GM23338 (cell line): ENCODE measurements around the gene OR2B6. TPM values are rescaled to one million over a fixed set of nuclear protein-coding genes. Genes with fewer than 3 reads are reported as not detected.

ENCODE experiments used
- ATAC-seq: fragments of 200-7000 bp; cut with Tn5 transposase; 3 replicates; pipeline ENCODE4 v1.9.1; 2020
- DNase-seq: peaks from one replicate; pipeline ENCODE4 v3.0.0-alpha.2; 2015; ENCODE audit warnings: low spot score
- H2AFZ ChIP-seq: fragments of 200-600 bp; sonication (generic); 2 replicates; pipeline ENCODE4 v1.8.0; 2016; ENCODE audit warnings: antibody characterized with exemption, mild to moderate bottlenecking, moderate library complexity
- H3F3A ChIP-seq: fragments of 200-600 bp; sonication (generic); replicated peaks from 2 replicates; pipeline ENCODE4 v1.8.0; 2017; ENCODE audit warnings: antibody characterized with exemption, mixed run types, low read depth
- H3K27ac ChIP-seq: fragments of 200-600 bp; sonication (generic); 2 replicates; pipeline ENCODE4 v1.6.1; 2016; ENCODE audit warnings: low read depth
- H3K27me3 ChIP-seq: fragments of 200-600 bp; sonication (generic); 2 replicates; pipeline ENCODE4 v1.8.0; 2016; ENCODE audit warnings: mild to moderate bottlenecking, mixed run types, moderate library complexity; ENCODE audit not compliant: insufficient read depth
- H3K36me3 ChIP-seq: fragments of 200-600 bp; sonication (generic); 2 replicates; pipeline ENCODE4 v1.8.0; 2016; ENCODE audit warnings: mild to moderate bottlenecking; ENCODE audit not compliant: insufficient read depth
- H3K4me1 ChIP-seq: fragments of 200-600 bp; sonication (generic); 2 replicates; pipeline ENCODE4 v1.8.0; 2016; ENCODE audit warnings: mild to moderate bottlenecking, moderate library complexity; ENCODE audit not compliant: insufficient read depth
- H3K4me2 ChIP-seq: fragments of 200-600 bp; sonication (generic); 2 replicates; pipeline ENCODE4 v1.7.1; 2017; ENCODE audit warnings: mixed run types
- H3K4me3 ChIP-seq: fragments of 200-600 bp; sonication (generic); 2 replicates; pipeline ENCODE4 v1.6.1; 2016; ENCODE audit warnings: mixed run types
- H3K79me2 ChIP-seq: fragments of 200-600 bp; sonication (generic); replicated peaks from 2 replicates; pipeline ENCODE4 v1.8.0; 2017; ENCODE audit warnings: mild to moderate bottlenecking; ENCODE audit not compliant: insufficient read depth
- H3K9me2 ChIP-seq: fragments of 200-600 bp; sonication (generic); 2 replicates; pipeline ENCODE4 v1.8.0; 2017; ENCODE audit not compliant: insufficient read depth
- H4K20me1 ChIP-seq: fragments of 200-600 bp; sonication (generic); replicated peaks from 2 replicates; pipeline ENCODE4 v1.8.0; 2017; ENCODE audit warnings: mild to moderate bottlenecking; ENCODE audit not compliant: insufficient read depth
- H3K27ac Mint-ChIP-seq: 2 replicates; pipeline ENCODE4 v1.8.0; 2020; ENCODE audit warnings: inconsistent platforms, mild to moderate bottlenecking, moderate library complexity, mixed read lengths
- H3K27me3 Mint-ChIP-seq: 3 replicates; pipeline ENCODE4 v1.8.0; 2022; ENCODE audit warnings: low read depth, mild to moderate bottlenecking, moderate library complexity, mixed read lengths, inconsistent platforms; ENCODE audit not compliant: insufficient read depth, poor library complexity
- H3K36me3 Mint-ChIP-seq: 3 replicates; pipeline ENCODE4 v1.8.0; 2021; ENCODE audit warnings: low read depth, mild to moderate bottlenecking, inconsistent platforms, moderate library complexity, mixed read lengths
- H3K4me1 Mint-ChIP-seq: 3 replicates; pipeline ENCODE4 v1.8.0; 2020; ENCODE audit warnings: mild to moderate bottlenecking, inconsistent platforms, mixed read lengths
- H3K4me3 Mint-ChIP-seq: 3 replicates; pipeline ENCODE4 v1.8.0; 2021; ENCODE audit warnings: moderate library complexity, mild to moderate bottlenecking, inconsistent platforms, mixed read lengths
- H3K9me3 Mint-ChIP-seq: 3 replicates; pipeline ENCODE4 v1.8.0; 2020; ENCODE audit warnings: moderate library complexity, mild to moderate bottlenecking, inconsistent platforms, mixed read lengths
- CREB1 ChIP-seq: fragments of 250-450 bp; sonication (Bioruptor Pico); IDR thresholded peaks from 2 replicates; pipeline ENCODE4 v1.5.0; 2020; ENCODE audit warnings: low read depth, mild to moderate bottlenecking, moderate library complexity
- EZH2 ChIP-seq: fragments of 200-600 bp; sonication (generic); IDR thresholded peaks from one replicate; pipeline ENCODE4 v1.8.0; 2017; ENCODE audit warnings: antibody characterized with exemption, mild to moderate bottlenecking, low read depth; ENCODE audit not compliant: unreplicated experiment
- EZH2phosphoT487 ChIP-seq: fragments of 200-600 bp; sonication (generic); IDR thresholded peaks from one replicate; pipeline ENCODE4 v1.8.1; 2018; ENCODE audit warnings: antibody characterized with exemption; ENCODE audit not compliant: unreplicated experiment
- JUNB ChIP-seq: IDR thresholded peaks from one replicate; pipeline ENCODE4 v1.6.1; 2016; ENCODE audit warnings: antibody characterized with exemption; ENCODE audit not compliant: unreplicated experiment
- NANOG ChIP-seq: IDR thresholded peaks from 2 replicates; pipeline ENCODE4 v1.6.1; 2016; ENCODE audit warnings: antibody characterized with exemption, borderline replicate concordance
- POLR2AphosphoS5 ChIP-seq: IDR thresholded peaks from 2 replicates; pipeline ENCODE4 v1.6.1; 2016; ENCODE audit warnings: antibody characterized with exemption, low read depth
- STAT1 ChIP-seq: IDR thresholded peaks from one replicate; pipeline ENCODE4 v1.6.1; 2016; ENCODE audit warnings: antibody characterized with exemption; ENCODE audit not compliant: unreplicated experiment
- ZNF114 ChIP-seq: fragments of 250-450 bp; sonication (Bioruptor Pico); IDR thresholded peaks from 2 replicates; pipeline ENCODE4 v1.5.0; 2020; ENCODE audit warnings: mild to moderate bottlenecking, moderate library complexity
- polyA plus RNA-seq: library from polyadenylated mRNA; unstranded; fragments of >200 nt; fragmentation: Nextera tagmentation; extraction: Ambion mirVana; gene quantifications from 2 replicates; pipeline ENCODE4 v1.2.1, GENCODE V29; 2016
- total RNA-seq: library from RNA; depleted of rRNA; stranded (reverse); fragments of >200 nt; shearing (Covaris generic); gene quantifications from 2 replicates; pipeline ENCODE4 v1.2.3, GENCODE V29; 2014
- TF ChIP-seq, protein P1 (sequence below): fragments of 250-450 bp; sonication (Bioruptor Pico); IDR thresholded peaks from 2 replicates; pipeline ENCODE4 v1.5.0; 2020; ENCODE audit warnings: mild to moderate bottlenecking, moderate library complexity
- TF ChIP-seq, protein P2 (sequence below): IDR thresholded peaks from one replicate; pipeline ENCODE4 v1.6.1; 2018; ENCODE audit warnings: antibody characterized with exemption; ENCODE audit not compliant: unreplicated experiment
- TF ChIP-seq, protein P3 (sequence below): IDR thresholded peaks from 2 replicates; pipeline ENCODE4 v1.6.1; 2016; ENCODE audit warnings: antibody characterized with exemption

OR2B6 gene
- total and polyA plus RNA-seq, 2 experiments from 2014 or later: 0.45 TPM; not detected in 1

DNA sequence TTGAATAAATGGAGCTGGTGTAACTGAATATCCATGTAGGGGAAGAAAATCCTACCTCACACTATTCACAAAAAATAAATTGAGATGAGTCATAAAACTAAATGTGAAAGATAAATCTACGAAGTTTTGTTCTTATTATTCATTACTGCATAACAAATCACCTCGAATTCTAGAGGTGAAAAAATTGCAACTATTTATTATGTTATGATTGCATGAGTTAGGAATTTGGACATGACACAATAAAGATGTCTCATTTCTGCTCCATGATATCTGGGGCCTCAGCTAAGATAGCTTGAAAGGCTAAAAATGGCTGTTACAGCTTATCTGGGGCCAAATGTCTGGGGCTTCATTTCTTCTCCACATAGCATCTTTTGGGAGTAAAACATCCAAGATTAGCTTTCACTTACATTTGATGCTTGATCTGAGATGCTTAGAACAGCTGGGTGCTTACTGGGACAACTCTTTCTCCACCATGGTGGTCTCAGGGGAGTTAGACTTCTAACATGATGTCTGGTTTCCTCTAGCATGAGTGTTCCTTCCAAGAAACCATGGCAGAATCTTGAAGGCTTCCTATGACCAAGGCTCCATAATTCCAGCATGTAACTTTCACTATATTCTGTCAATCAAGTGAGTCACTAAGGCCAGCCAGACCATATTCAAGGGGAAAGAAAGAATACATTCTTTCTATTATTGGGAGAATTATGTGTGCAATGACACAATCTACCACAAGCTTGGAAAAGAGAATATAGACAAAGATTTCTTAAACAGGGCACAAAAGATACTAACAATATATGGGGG lies 30.1 kb downstream of the OR2B6 start:
- H3K4me1 Mint-ChIP-seq: no peaks in the 10 kb centered on the region
- ATAC-seq (no peak), DNase-seq (no peak)
- Histone ChIP-seq H3K4me1 (no peaks in the 10 kb centered on the region), H2AFZ (no peak overlapping the region), H4K20me1 (no peaks in the 10 kb centered on the region), H3K36me3 (no peaks in the 10 kb centered on the region), H3K27me3 (no peaks in the 10 kb centered on the region), H3K4me3 (no peak overlapping the region), H3K9me2 (no peaks in the 10 kb centered on the region), H3K4me2 (no peak overlapping the region), H3K27ac (no peak overlapping the region), H3F3A (no peaks in the 10 kb centered on the region), H3K79me2 (no peaks in the 10 kb centered on the region)
- no peaks in the 10 kb centered on the region for H3K36me3 Mint-ChIP-seq
- H3K27me3 Mint-ChIP-seq: no peaks in the 10 kb centered on the region
- no peaks in the 10 kb centered on the region for H3K9me3 Mint-ChIP-seq
- H3K27ac Mint-ChIP-seq: no peak overlapping the region
- no peak overlapping the region for H3K4me3 Mint-ChIP-seq
- TF ChIP-seq CREB1 (no peak), POLR2AphosphoS5 (no peak)
- TF ChIP-seq, protein P1, sequence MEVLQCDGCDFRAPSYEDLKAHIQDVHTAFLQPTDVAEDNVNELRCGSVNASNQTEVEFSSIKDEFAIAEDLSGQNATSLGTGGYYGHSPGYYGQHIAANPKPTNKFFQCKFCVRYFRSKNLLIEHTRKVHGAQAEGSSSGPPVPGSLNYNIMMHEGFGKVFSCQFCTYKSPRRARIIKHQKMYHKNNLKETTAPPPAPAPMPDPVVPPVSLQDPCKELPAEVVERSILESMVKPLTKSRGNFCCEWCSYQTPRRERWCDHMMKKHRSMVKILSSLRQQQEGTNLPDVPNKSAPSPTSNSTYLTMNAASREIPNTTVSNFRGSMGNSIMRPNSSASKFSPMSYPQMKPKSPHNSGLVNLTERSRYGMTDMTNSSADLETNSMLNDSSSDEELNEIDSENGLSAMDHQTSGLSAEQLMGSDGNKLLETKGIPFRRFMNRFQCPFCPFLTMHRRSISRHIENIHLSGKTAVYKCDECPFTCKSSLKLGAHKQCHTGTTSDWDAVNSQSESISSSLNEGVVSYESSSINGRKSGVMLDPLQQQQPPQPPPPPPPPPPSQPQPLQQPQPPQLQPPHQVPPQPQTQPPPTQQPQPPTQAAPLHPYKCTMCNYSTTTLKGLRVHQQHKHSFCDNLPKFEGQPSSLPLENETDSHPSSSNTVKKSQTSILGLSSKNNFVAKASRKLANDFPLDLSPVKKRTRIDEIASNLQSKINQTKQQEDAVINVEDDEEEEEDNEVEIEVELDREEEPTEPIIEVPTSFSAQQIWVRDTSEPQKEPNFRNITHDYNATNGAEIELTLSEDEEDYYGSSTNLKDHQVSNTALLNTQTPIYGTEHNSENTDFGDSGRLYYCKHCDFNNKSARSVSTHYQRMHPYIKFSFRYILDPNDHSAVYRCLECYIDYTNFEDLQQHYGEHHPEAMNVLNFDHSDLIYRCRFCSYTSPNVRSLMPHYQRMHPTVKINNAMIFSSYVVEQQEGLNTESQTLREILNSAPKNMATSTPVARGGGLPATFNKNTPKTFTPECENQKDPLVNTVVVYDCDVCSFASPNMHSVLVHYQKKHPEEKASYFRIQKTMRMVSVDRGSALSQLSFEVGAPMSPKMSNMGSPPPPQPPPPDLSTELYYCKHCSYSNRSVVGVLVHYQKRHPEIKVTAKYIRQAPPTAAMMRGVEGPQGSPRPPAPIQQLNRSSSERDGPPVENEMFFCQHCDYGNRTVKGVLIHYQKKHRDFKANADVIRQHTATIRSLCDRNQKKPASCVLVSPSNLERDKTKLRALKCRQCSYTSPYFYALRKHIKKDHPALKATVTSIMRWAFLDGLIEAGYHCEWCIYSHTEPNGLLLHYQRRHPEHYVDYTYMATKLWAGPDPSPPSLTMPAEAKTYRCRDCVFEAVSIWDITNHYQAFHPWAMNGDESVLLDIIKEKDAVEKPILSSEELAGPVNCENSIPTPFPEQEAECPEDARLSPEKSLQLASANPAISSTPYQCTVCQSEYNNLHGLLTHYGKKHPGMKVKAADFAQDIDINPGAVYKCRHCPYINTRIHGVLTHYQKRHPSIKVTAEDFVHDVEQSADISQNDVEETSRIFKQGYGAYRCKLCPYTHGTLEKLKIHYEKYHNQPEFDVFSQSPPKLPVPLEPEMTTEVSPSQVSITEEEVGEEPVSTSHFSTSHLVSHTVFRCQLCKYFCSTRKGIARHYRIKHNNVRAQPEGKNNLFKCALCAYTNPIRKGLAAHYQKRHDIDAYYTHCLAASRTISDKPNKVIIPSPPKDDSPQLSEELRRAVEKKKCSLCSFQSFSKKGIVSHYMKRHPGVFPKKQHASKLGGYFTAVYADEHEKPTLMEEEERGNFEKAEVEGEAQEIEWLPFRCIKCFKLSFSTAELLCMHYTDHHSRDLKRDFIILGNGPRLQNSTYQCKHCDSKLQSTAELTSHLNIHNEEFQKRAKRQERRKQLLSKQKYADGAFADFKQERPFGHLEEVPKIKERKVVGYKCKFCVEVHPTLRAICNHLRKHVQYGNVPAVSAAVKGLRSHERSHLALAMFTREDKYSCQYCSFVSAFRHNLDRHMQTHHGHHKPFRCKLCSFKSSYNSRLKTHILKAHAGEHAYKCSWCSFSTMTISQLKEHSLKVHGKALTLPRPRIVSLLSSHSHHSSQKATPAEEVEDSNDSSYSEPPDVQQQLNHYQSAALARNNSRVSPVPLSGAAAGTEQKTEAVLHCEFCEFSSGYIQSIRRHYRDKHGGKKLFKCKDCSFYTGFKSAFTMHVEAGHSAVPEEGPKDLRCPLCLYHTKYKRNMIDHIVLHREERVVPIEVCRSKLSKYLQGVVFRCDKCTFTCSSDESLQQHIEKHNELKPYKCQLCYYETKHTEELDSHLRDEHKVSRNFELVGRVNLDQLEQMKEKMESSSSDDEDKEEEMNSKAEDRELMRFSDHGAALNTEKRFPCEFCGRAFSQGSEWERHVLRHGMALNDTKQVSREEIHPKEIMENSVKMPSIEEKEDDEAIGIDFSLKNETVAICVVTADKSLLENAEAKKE: no peak

DNA sequence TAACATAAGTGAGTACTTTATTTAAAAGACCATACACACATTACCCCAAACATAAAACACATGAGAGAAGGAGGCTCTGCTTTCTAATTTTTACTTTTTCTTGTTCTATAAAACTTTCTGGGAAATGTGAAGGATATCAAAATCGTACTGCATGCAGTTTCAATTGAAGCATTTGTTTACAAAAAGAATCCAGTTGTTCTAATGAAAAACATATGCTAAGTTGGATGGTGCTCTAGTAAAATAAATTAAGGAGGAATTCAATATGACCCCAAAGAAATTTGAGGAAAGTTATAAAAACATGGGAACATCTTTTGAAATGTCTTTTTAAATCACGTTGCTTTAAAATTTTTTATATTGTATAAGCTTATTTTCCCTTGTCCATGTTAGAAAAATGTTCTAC lies 37.6 kb downstream of the OR2B6 start:
- Histone ChIP-seq H3K27ac (no peak overlapping the region), H3K79me2 (no peaks in the 10 kb centered on the region), H3K36me3 (no peaks in the 10 kb centered on the region), H2AFZ (no peak overlapping the region), H3K4me1 (no peaks in the 10 kb centered on the region), H3K9me2 (no peaks in the 10 kb centered on the region), H3F3A (no peaks in the 10 kb centered on the region), H3K4me2 (no peak overlapping the region), H4K20me1 (no peaks in the 10 kb centered on the region), H3K4me3 (no peak overlapping the region), H3K27me3 (no peaks in the 10 kb centered on the region)
- Mint-ChIP-seq H3K4me1 (no peaks in the 10 kb centered on the region), H3K9me3 (no peaks in the 10 kb centered on the region), H3K4me3 (no peak overlapping the region), H3K27ac (no peak overlapping the region), H3K27me3 (peaks cover 3% of the 10 kb centered on the region), H3K36me3 (no peaks in the 10 kb centered on the region)
- ATAC-seq: no peak
- no peak for DNase-seq
- TF ChIP-seq JUNB (no peak), NANOG (no peak), EZH2phosphoT487 (no peak), EZH2 (no peak), ZNF114 (no peak), CREB1 (no peak), POLR2AphosphoS5 (no peak), STAT1 (no peak)
- TF ChIP-seq, protein P2, sequence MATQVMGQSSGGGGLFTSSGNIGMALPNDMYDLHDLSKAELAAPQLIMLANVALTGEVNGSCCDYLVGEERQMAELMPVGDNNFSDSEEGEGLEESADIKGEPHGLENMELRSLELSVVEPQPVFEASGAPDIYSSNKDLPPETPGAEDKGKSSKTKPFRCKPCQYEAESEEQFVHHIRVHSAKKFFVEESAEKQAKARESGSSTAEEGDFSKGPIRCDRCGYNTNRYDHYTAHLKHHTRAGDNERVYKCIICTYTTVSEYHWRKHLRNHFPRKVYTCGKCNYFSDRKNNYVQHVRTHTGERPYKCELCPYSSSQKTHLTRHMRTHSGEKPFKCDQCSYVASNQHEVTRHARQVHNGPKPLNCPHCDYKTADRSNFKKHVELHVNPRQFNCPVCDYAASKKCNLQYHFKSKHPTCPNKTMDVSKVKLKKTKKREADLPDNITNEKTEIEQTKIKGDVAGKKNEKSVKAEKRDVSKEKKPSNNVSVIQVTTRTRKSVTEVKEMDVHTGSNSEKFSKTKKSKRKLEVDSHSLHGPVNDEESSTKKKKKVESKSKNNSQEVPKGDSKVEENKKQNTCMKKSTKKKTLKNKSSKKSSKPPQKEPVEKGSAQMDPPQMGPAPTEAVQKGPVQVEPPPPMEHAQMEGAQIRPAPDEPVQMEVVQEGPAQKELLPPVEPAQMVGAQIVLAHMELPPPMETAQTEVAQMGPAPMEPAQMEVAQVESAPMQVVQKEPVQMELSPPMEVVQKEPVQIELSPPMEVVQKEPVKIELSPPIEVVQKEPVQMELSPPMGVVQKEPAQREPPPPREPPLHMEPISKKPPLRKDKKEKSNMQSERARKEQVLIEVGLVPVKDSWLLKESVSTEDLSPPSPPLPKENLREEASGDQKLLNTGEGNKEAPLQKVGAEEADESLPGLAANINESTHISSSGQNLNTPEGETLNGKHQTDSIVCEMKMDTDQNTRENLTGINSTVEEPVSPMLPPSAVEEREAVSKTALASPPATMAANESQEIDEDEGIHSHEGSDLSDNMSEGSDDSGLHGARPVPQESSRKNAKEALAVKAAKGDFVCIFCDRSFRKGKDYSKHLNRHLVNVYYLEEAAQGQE: no peak
- TF ChIP-seq, protein P3, sequence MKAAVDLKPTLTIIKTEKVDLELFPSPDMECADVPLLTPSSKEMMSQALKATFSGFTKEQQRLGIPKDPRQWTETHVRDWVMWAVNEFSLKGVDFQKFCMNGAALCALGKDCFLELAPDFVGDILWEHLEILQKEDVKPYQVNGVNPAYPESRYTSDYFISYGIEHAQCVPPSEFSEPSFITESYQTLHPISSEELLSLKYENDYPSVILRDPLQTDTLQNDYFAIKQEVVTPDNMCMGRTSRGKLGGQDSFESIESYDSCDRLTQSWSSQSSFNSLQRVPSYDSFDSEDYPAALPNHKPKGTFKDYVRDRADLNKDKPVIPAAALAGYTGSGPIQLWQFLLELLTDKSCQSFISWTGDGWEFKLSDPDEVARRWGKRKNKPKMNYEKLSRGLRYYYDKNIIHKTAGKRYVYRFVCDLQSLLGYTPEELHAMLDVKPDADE: no peak
